GM19193 (cell line): ENCODE data around the gene ICA1.

Experiments used
- POLR2A ChIP-seq: IDR thresholded peaks from 4 replicates; pipeline ENCODE4 v1.6.1; 2011; ENCODE audit not compliant: insufficient read depth, insufficient read length; ENCODE audit errors: extremely low read depth

Gene ICA1

GRCh38 chr7:8261711-8262695 lies at the start of gene ICA1:
Gene ICA1 (minus strand): TSS chr7:8262167. CDS start chr7:8235926, 26,241 bp downstream.
- no peak for TF ChIP-seq POLR2A

GRCh38 chr7:8310876-8311275 lies 48.9 kb upstream of the ICA1 start:
- no peak for TF ChIP-seq POLR2A

- TF ChIP-seq POLR2A = no peak
These were observed 43.8 kb upstream of the ICA1 start for GRCh38 chr7:8305625-8306388.

- TF ChIP-seq POLR2A = no peak
These were observed 43.1 kb upstream of the ICA1 start for GRCh38 chr7:8305104-8305503.

GRCh38 chr7:8303904-8304528 lies 42.0 kb upstream of the ICA1 start:
- no peak for TF ChIP-seq POLR2A

- TF ChIP-seq POLR2A = no peak
These were observed 34.3 kb upstream of the ICA1 start for GRCh38 chr7:8296362-8296659.

GRCh38 chr7:8295638-8296361 lies 33.8 kb upstream of the ICA1 start:
- no peak for TF ChIP-seq POLR2A

- no peak for TF ChIP-seq POLR2A
These were observed 29.6 kb upstream of the ICA1 start for GRCh38 chr7:8291397-8292141.

GRCh38 chr7:8290645-8291308 lies 28.8 kb upstream of the ICA1 start:
- no peak for TF ChIP-seq POLR2A

GRCh38 chr7:8286118-8286517 lies 24.2 kb upstream of the ICA1 start:
- no peak for TF ChIP-seq POLR2A

- TF ChIP-seq POLR2A = no peak
These were observed 23.2 kb upstream of the ICA1 start for GRCh38 chr7:8285155-8285554.

- no peak for TF ChIP-seq POLR2A
These were observed 22.6 kb upstream of the ICA1 start for GRCh38 chr7:8284606-8285005.

- TF ChIP-seq POLR2A = no peak
These were observed 22.0 kb upstream of the ICA1 start for GRCh38 chr7:8283968-8284367.

GRCh38 chr7:8282871-8283270 lies 20.9 kb upstream of the ICA1 start:
- no peak for TF ChIP-seq POLR2A
